A549 (cell line): ENCODE measurements around the gene RBM39.

Experiments used
- CTCF ChIP-seq: fragments of >200 bp; sonication (Bioruptor Twin); formaldehyde crosslinking; IDR thresholded peaks from 3 replicates; pipeline ENCODE4 v1.5.1; 2016
- E2F6 ChIP-seq: IDR thresholded peaks from 2 replicates; pipeline ENCODE4 v1.6.1; 2012; ENCODE audit warnings: low read depth, borderline replicate concordance
- EP300 ChIP-seq, 2 experiments: fragments of >200 bp; sonication (Bioruptor Twin); formaldehyde crosslinking; IDR thresholded peaks; 2 replicates in 1 of 2; 3 replicates in 1 of 2; pipeline ENCODE4 v1.6.1; 2016 to 2017
- ESRRA ChIP-seq: fragments of 150-350 bp; IDR thresholded peaks from 2 replicates; pipeline ENCODE4 v1.6.1; 2014; ENCODE audit warnings: mild to moderate bottlenecking, low read length, borderline replicate concordance
- MAX ChIP-seq: IDR thresholded peaks from 2 replicates; pipeline ENCODE4 v1.6.1; 2012
- NR3C1 ChIP-seq: fragments of >200 bp; sonication (Bioruptor Twin); formaldehyde crosslinking; IDR thresholded peaks from 3 replicates; pipeline ENCODE4 v1.6.1; 2017
- POLR2A ChIP-seq: IDR thresholded peaks from 2 replicates; pipeline ENCODE4 v1.6.1; 2012; ENCODE audit warnings: mild to moderate bottlenecking, low read length

GRCh38 chr20:35735826-35736470, 6.1 kb downstream of the RBM39 start:
- TF ChIP-seq POLR2A (no peak), ESRRA (no peak), CTCF (no peak), NR3C1 (no peak), E2F6 (no peak), EP300 (IDR thresholded peaks at IDR 0.05) (no peak), MAX (no peak)
